ENCODE measurements around the gene TBC1D22A.

DNA sequence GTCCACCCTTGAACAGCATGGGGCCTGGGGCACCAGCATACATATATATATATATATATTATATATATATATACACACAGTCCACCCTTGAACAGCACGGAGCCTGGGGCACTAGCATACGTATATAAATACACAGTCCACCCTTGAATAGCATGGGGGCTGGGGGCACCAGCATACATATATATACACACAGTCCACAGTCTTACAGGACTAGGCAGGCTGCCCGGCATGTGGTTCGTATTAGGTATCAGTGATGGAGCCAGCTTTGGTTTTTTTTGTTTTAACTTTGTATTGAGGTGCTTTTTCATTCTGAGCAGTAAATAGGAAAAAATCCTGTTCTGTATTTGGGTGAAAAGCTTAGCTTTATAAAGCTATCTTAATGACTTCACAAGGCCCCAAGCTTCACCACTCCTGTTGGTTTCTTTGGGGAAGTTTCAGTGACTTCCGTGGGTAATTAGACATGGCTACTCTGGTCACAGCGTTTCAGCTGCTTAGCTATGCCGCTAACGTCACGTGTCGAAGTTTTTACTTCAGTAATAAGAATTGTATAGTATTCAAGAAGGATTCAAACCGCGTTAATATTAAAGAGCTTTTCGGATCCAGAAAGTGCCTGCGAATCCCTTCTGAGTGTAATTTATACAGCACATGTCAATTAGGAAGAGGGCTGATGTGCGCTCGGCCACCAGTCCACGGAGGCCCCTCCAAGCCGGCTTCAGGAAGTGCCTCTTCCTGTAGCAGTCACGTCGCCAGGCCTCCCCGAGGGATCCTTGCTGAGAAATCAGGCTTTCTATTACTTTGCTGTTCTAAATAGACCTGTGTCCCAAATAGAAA, 179.7 kb downstream of the TBC1D22A start:
- no peak for TF ChIP-seq POLR2A (IDR thresholded peaks at IDR 0.05)
- TF ChIP-seq, protein P1, sequence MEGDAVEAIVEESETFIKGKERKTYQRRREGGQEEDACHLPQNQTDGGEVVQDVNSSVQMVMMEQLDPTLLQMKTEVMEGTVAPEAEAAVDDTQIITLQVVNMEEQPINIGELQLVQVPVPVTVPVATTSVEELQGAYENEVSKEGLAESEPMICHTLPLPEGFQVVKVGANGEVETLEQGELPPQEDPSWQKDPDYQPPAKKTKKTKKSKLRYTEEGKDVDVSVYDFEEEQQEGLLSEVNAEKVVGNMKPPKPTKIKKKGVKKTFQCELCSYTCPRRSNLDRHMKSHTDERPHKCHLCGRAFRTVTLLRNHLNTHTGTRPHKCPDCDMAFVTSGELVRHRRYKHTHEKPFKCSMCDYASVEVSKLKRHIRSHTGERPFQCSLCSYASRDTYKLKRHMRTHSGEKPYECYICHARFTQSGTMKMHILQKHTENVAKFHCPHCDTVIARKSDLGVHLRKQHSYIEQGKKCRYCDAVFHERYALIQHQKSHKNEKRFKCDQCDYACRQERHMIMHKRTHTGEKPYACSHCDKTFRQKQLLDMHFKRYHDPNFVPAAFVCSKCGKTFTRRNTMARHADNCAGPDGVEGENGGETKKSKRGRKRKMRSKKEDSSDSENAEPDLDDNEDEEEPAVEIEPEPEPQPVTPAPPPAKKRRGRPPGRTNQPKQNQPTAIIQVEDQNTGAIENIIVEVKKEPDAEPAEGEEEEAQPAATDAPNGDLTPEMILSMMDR (IDR thresholded peaks at IDR 0.05), result no peak

Data from heart left ventricle (tissue), 13 donors.